Stimulated activated naive CD4-positive, alpha-beta T cell (primary cell): ENCODE results near the gene CLINT1.
A peak's percentile ranks its signal among the peaks of the same experiment; 100 is the strongest.
"Not testable (repeated sequence)": the region's sequence is repeated elsewhere in the genome, so short reads cannot be mapped to it uniquely, and the experiment has no call there.

Source experiments
- DNase-seq, 6 experiments: peaks; one replicate each; lab custom pipeline; 2025; lab: John Stamatoyannopoulos, UW

CLINT1 gene

GRCh38 chr5:157858527-157859226 is at the start of gene CLINT1:
Gene CLINT1 (minus strand): TSS chr5:157859145. CDS start chr5:157858970, 175 bp downstream.
- DNase-seq: peak; percentile 74 to 85 (median 82)

- DNase-seq: no peak
These were observed 49.5 kb upstream of the CLINT1 start for GRCh38 chr5:157908459-157908858.

- no peak for DNase-seq
These were observed 48.5 kb upstream of the CLINT1 start for GRCh38 chr5:157907479-157907878.

- no peak for DNase-seq
These were observed 44.1 kb upstream of the CLINT1 start for GRCh38 chr5:157903117-157903450.

- DNase-seq: no peak
These were observed 43.6 kb upstream of the CLINT1 start for GRCh38 chr5:157902449-157903116.

- DNase-seq: no peak
These were observed 41.7 kb upstream of the CLINT1 start for GRCh38 chr5:157900644-157901043.

GRCh38 chr5:157893611-157894010 is 34.7 kb upstream of the CLINT1 start:
- no peak for DNase-seq

GRCh38 chr5:157892974-157893373 is 34.0 kb upstream of the CLINT1 start:
- no peak for DNase-seq

- DNase-seq: peak in 2 of 6 experiments; percentile 2 to 12
These were observed 32.1 kb upstream of the CLINT1 start for GRCh38 chr5:157890836-157891597.

GRCh38 chr5:157888814-157889532 is 30.0 kb upstream of the CLINT1 start:
- DNase-seq: no peak

- no peak for DNase-seq
These were observed 27.9 kb upstream of the CLINT1 start for GRCh38 chr5:157886796-157887380.

GRCh38 chr5:157885051-157885450 is 26.1 kb upstream of the CLINT1 start:
- not testable (repeated sequence) for DNase-seq

- not testable (repeated sequence) for DNase-seq
These were observed 22.6 kb upstream of the CLINT1 start for GRCh38 chr5:157881498-157881897.

- no peak for DNase-seq
These were observed 18.9 kb upstream of the CLINT1 start for GRCh38 chr5:157877821-157878220.

- no peak for DNase-seq
These were observed 15.9 kb upstream of the CLINT1 start for GRCh38 chr5:157874861-157875260.

- DNase-seq: no peak
These were observed 12.2 kb upstream of the CLINT1 start for GRCh38 chr5:157870837-157871834.

- DNase-seq: no peak
These were observed 8.9 kb upstream of the CLINT1 start for GRCh38 chr5:157867751-157868387.

- DNase-seq: no peak
These were observed 7.6 kb upstream of the CLINT1 start for GRCh38 chr5:157866536-157866935.

GRCh38 chr5:157865781-157866180 is 6.8 kb upstream of the CLINT1 start:
- no peak for DNase-seq

GRCh38 chr5:157864067-157864466 is 5.1 kb upstream of the CLINT1 start:
- DNase-seq: peak in 3 of 6 experiments; percentile 3 to 44 (median 17)
